Liver (tissue), 9 donors: Measurements from ENCODE around the gene CADM2. TPM values are rescaled to one million over a fixed set of nuclear protein-coding genes. Genes with fewer than 3 reads are reported as not detected.

Experiments
- DNase-seq: peaks from one replicate; pipeline ENCODE4 v3.0.0-alpha.2; 2017; ENCODE audit warnings: low spot score
- H3K27ac ChIP-seq, 2 donors: one replicate each; pipeline ENCODE4 v1.7.0; 2013; ENCODE audit warnings: inconsistent platforms in 2 of 2, low read length in 2 of 2, control low read depth in 1 of 2, low read depth in 1 of 2, mild to moderate bottlenecking in 1 of 2
- H3K27me3 ChIP-seq, 4 donors: one replicate each; pipeline versions ENCODE4 v1.6.1 to v1.7.0; 2013; ENCODE audit warnings: low read length in 3 of 4, inconsistent platforms in 1 of 4, mild to moderate bottlenecking in 1 of 4, moderate library complexity in 1 of 4; ENCODE audit not compliant: control insufficient read depth in 4 of 4, insufficient read depth in 4 of 4
- H3K36me3 ChIP-seq, 4 donors: one replicate each; pipeline versions ENCODE4 v1.6.1 to v1.7.0; 2013; ENCODE audit warnings: low read length in 3 of 4, mild to moderate bottlenecking in 3 of 4, low read depth in 1 of 4, moderate library complexity in 1 of 4; ENCODE audit not compliant: control insufficient read depth in 4 of 4, insufficient read depth in 3 of 4
- H3K4me1 ChIP-seq, 4 donors: one replicate each; pipeline versions ENCODE4 v1.6.1 to v1.7.0; 2013; ENCODE audit warnings: low read length in 3 of 4, mild to moderate bottlenecking in 3 of 4, moderate library complexity in 1 of 4; ENCODE audit not compliant: control insufficient read depth in 4 of 4, insufficient read depth in 4 of 4
- H3K4me3 ChIP-seq, 3 donors: one replicate each; pipeline versions ENCODE4 v1.6.1 to v1.7.0; 2013; ENCODE audit warnings: low read length in 3 of 3, control low read depth in 1 of 3, low read depth in 1 of 3, mild to moderate bottlenecking in 1 of 3
- H3K9ac ChIP-seq, 2 donors: one replicate each; pipeline ENCODE4 v1.7.0; 2013; ENCODE audit warnings: low read length in 2 of 2, mild to moderate bottlenecking in 2 of 2, moderate library complexity in 2 of 2, control low read depth in 1 of 2, low read depth in 1 of 2
- H3K9me3 ChIP-seq, 4 donors: one replicate each; pipeline versions ENCODE4 v1.6.1 to v1.7.0; 2013; ENCODE audit warnings: low read length in 3 of 4; ENCODE audit not compliant: control insufficient read depth in 4 of 4
- CTCF ChIP-seq: fragments of 150-350 bp; IDR thresholded peaks from 2 replicates; pipeline ENCODE4 v1.5.1; 2017; ENCODE audit warnings: improper control_type of control experiment, low read depth, low read length; ENCODE audit not compliant: missing input control
- EGR1 ChIP-seq, 2 donors: IDR thresholded peaks; 2 replicates each; pipeline ENCODE4 v1.6.1; 2016 to 2018; ENCODE audit warnings: antibody characterized with exemption in 2 of 2, low read depth in 2 of 2
- FOXA1 ChIP-seq: IDR thresholded peaks from 2 replicates; pipeline ENCODE4 v1.6.1; 2016; ENCODE audit warnings: antibody characterized with exemption
- GABPA ChIP-seq, 2 donors: IDR thresholded peaks in 1 of 2; conservative IDR thresholded peaks in 1 of 2; 2 replicates each; pipeline ENCODE4 v1.6.1; 2016; ENCODE audit warnings: antibody characterized with exemption in 2 of 2, mild to moderate bottlenecking in 1 of 2, moderate library complexity in 1 of 2
- HNF4A ChIP-seq, 2 donors: conservative IDR thresholded peaks; 2 replicates each; pipeline ENCODE4 v1.6.1; 2016; ENCODE audit warnings: antibody characterized with exemption in 2 of 2, mild to moderate bottlenecking in 2 of 2
- HNF4G ChIP-seq: IDR thresholded peaks from 2 replicates; pipeline ENCODE4 v1.6.1; 2016; ENCODE audit warnings: antibody characterized with exemption
- JUND ChIP-seq, 2 donors: IDR thresholded peaks; 2 replicates each; pipeline ENCODE4 v1.6.1; 2016; ENCODE audit warnings: antibody characterized with exemption in 2 of 2
- MAX ChIP-seq: IDR thresholded peaks from 2 replicates; pipeline ENCODE4 v1.6.1; 2016; ENCODE audit warnings: antibody characterized with exemption
- NR2F2 ChIP-seq: IDR thresholded peaks from 2 replicates; pipeline ENCODE4 v1.6.1; 2016; ENCODE audit warnings: antibody characterized with exemption
- RXRA ChIP-seq, 2 donors: IDR thresholded peaks; 2 replicates each; pipeline ENCODE4 v1.6.1; 2017 to 2018; ENCODE audit warnings: antibody characterized with exemption in 2 of 2, mild to moderate bottlenecking in 1 of 2
- TAF1 ChIP-seq: conservative IDR thresholded peaks from 2 replicates; pipeline ENCODE4 v1.6.1; 2016; ENCODE audit warnings: antibody characterized with exemption, mild to moderate bottlenecking
- YY1 ChIP-seq: IDR thresholded peaks from 2 replicates; pipeline ENCODE4 v1.6.1; 2016; ENCODE audit warnings: antibody characterized with exemption, mild to moderate bottlenecking
- polyA plus RNA-seq, 2 donors: library from polyadenylated mRNA; stranded (reverse) in 1 of 2; unstranded in 1 of 2; fragments of 200-250 nt in 1 of 2; fragments of >200 nt in 1 of 2; fragmentation: Nextera tagmentation in 1 of 2; extraction: Ambion mirVana in 1 of 2; gene quantifications; one replicate each; pipeline versions ENCODE4 v1.2.1 to v1.2.3, GENCODE V29; 2013 to 2015
- total RNA-seq, 2 donors: library from RNA; depleted of rRNA; stranded (reverse); fragments of >200 nt; gene quantifications; one replicate each; pipeline ENCODE4 v1.2.3, GENCODE V29; 2014
- TF ChIP-seq, protein P1 (sequence below): IDR thresholded peaks from 2 replicates; pipeline ENCODE4 v1.6.1; 2016; ENCODE audit warnings: antibody characterized with exemption
- donor health status: healthy.
- donor health status: healthy.
- donor health status: healthy.
- donor health status: healthy.
- donor health status: healthy.

Gene CADM2
- total and polyA plus RNA-seq, 4 donors, result 0.35 to 0.92 (median 0.51) TPM

DNA sequence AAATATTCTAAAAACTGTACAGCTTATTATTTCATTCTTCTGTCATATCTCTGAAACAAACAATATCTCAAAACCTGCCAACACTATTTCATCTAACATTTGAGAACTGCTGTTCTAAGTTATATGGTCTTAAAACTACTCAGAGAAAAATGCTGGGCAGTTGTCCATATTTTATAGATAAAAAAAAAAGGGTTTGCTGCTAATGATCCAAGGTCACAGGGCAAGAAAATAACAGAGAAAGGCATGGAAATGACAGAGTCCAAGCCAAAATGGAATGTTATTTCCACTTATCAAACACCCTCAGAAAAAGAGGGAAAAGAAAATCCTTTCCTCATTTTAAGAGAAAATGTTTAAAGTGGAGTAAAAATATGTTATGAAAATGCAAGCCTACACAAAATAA is 313.1 kb downstream of the CADM2 start (continued):
- no peak for TF ChIP-seq RXRA (IDR thresholded peaks at IDR 0.05)
- no peak for TF ChIP-seq NR2F2
- no peak for TF ChIP-seq GABPA (IDR thresholded peaks at IDR 0.05 in 1 of 2, conservative IDR thresholded peaks at IDR 0.05 in 1 of 2)
- no peak for TF ChIP-seq JUND (IDR thresholded peaks at IDR 0.05)
- no peak for TF ChIP-seq YY1
- TF ChIP-seq EGR1 (IDR thresholded peaks at IDR 0.05; ENCODE audit: low read depth in 2 of 2), result no peak
- TF ChIP-seq, protein P1, sequence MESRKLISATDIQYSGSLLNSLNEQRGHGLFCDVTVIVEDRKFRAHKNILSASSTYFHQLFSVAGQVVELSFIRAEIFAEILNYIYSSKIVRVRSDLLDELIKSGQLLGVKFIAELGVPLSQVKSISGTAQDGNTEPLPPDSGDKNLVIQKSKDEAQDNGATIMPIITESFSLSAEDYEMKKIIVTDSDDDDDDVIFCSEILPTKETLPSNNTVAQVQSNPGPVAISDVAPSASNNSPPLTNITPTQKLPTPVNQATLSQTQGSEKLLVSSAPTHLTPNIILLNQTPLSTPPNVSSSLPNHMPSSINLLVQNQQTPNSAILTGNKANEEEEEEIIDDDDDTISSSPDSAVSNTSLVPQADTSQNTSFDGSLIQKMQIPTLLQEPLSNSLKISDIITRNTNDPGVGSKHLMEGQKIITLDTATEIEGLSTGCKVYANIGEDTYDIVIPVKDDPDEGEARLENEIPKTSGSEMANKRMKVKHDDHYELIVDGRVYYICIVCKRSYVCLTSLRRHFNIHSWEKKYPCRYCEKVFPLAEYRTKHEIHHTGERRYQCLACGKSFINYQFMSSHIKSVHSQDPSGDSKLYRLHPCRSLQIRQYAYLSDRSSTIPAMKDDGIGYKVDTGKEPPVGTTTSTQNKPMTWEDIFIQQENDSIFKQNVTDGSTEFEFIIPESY, result no peak
- no peak for TF ChIP-seq HNF4G

DNA sequence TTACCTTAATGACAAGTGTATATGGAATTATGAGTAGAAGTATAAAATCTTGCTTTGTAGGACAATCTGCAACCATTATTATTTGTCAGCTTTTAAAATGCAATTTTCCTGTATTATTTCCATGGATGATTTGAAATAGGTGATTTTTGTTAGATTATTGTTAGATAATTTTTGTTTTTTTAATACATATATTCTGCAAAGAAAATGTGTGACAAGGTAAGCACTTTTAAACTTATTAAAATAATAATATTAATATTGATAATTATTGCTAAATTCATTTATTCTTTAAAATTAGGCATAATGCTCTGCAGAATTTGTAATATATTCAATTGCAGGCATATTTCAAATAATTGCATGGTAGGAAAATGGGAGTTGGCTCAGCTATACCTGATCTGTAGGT is 329.5 kb downstream of the CADM2 start:
- no peak overlapping the region for H3K27ac ChIP-seq
- no peaks in the 10 kb centered on the region for H3K27me3 ChIP-seq
- DNase-seq, result no peak
- no peaks in the 10 kb centered on the region for H3K36me3 ChIP-seq
- no peaks in the 10 kb centered on the region for H3K4me1 ChIP-seq
- no peaks in the 10 kb centered on the region for H3K9me3 ChIP-seq
- H3K9ac ChIP-seq, result no peak overlapping the region
- TF ChIP-seq HNF4A (conservative IDR thresholded peaks at IDR 0.05) (no peak), YY1 (no peak), MAX (no peak), TAF1 (no peak), EGR1 (IDR thresholded peaks at IDR 0.05; ENCODE audit: low read depth in 2 of 2) (no peak), NR2F2 (no peak), CTCF (no peak), HNF4G (no peak), RXRA (IDR thresholded peaks at IDR 0.05) (no peak), GABPA (IDR thresholded peaks at IDR 0.05 in 1 of 2, conservative IDR thresholded peaks at IDR 0.05 in 1 of 2) (no peak), FOXA1 (no peak)
- TF ChIP-seq, protein P1, result no peak
- H3K4me3 ChIP-seq, result no peak overlapping the region

GRCh38 chr3:85297291-85297690 is 338.5 kb downstream of the CADM2 start:
- Histone ChIP-seq H3K9ac (no peak overlapping the region), H3K36me3 (no peaks in the 10 kb centered on the region), H3K4me3 (no peak overlapping the region), H3K4me1 (no peaks in the 10 kb centered on the region), H3K27ac (no peak overlapping the region), H3K9me3 (no peaks in the 10 kb centered on the region), H3K27me3 (no peaks in the 10 kb centered on the region)
- DNase-seq, result no peak
- TF ChIP-seq NR2F2 (no peak), HNF4G (no peak)
